Natural killer cell treated with Interleukin-12 subunit alpha and Interleukin-12 subunit beta and Interleukin-15 and Interleukin-18, amount 100 ng/mL, for 72 hours (primary cell): ENCODE measurements around the gene ENAH. TPM values are rescaled to one million over a fixed set of nuclear protein-coding genes. Genes with fewer than 3 reads are reported as not detected.

ENCODE experiments used
- ATAC-seq, 2 donors: fragments of 150-1000 bp; cut with Tn5 transposase in 1 of 2; sonication (Bioruptor Pico), chemical (Tn5 transposase) in 1 of 2; 2 replicates each; pipeline ENCODE4 v1.10.0; 2021
- DNase-seq: peaks from one replicate; pipeline ENCODE4 v3.0.0; 2022; ENCODE audit warnings: low spot score
- H3K27ac Mint-ChIP-seq, 2 donors: 1 replicate in 1 of 2; 2 replicates in 1 of 2; pipeline ENCODE4 v1.8.0; 2022; ENCODE audit warnings: mixed read lengths in 2 of 2, mild to moderate bottlenecking in 1 of 2, moderate library complexity in 1 of 2
- H3K27me3 Mint-ChIP-seq, 2 donors: 1 replicate in 1 of 2; 2 replicates in 1 of 2; pipeline ENCODE4 v1.8.0; 2022; ENCODE audit warnings: mixed read lengths in 2 of 2
- H3K36me3 Mint-ChIP-seq: one replicate; pipeline ENCODE4 v1.8.0; 2022; ENCODE audit warnings: mixed read lengths
- H3K4me1 Mint-ChIP-seq, 2 donors: 1 replicate in 1 of 2; 2 replicates in 1 of 2; pipeline ENCODE4 v1.8.0; 2022; ENCODE audit warnings: low read depth in 2 of 2, mixed read lengths in 2 of 2, mild to moderate bottlenecking in 1 of 2
- H3K4me3 Mint-ChIP-seq: one replicate; pipeline ENCODE4 v1.8.0; 2022; ENCODE audit warnings: mixed read lengths
- H3K9me3 Mint-ChIP-seq: 2 replicates; pipeline ENCODE4 v1.8.0; 2022; ENCODE audit warnings: mixed read lengths
- total RNA-seq, 2 donors: library from RNA; stranded (reverse); gene quantifications; one replicate each; pipeline ENCODE4 v1.2.3, GENCODE V29; 2022

The ENAH gene
- total RNA-seq, 2 donors from 2014 or later, result 0.52 TPM; not detected in 1

DNA sequence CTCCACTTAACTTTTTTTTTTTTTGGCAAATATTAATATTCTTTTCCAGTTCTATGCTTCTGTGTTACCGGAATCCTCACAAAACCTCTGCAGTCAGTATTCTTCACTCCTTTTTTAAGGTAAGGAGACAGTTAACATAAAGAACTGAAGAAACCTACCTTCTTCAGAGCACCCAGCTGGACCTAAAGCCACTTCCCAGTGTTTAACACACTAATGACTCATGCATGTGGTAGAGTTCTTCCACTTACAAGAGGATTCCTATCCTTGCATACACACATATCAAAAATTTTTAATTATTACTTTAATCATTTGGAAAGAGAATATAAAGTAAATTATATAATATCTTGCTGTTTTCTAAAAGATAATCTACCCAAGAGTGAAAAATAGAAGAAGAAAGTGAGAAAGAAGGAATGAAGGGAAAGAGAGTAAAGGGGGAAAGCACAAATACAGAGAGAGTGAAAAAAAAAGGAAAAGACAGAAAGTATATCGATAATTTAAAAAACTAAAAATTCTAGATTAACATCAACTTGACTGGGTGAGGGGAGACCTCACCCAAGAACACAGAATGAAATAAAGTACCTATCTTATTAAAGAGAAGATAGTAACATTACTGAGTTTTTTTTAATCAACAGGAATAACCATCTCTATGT, 54.9 kb downstream of the ENAH start:
- ATAC-seq (no peak), DNase-seq (no peak)
- Mint-ChIP-seq H3K36me3 (no peaks in the 10 kb centered on the region), H3K27ac (no peak overlapping the region), H3K9me3 (no peaks in the 10 kb centered on the region), H3K4me3 (no peak overlapping the region), H3K4me1 (no peaks in the 10 kb centered on the region), H3K27me3 (peaks cover 13 to 23% of the 10 kb centered on the region in 2 donors)

DNA sequence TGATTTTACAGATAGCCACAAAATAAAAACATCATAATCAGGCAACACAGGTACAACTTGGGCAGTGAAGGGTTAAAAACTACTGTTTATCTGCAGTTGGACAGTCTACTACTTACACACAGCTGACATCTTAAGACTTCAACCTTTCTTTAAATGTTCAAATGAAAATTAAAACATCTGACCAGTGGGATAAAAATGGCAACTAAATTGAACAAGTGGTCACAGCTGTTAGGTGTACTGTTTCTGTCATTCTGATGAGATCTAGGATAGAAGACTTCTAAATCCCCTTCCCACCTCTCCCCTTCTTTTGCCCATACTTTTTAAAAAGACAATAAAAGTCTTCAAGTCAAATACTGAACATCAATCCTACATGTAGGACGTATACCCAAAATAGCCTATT, 56.2 kb downstream of the ENAH start:
- no peaks in the 10 kb centered on the region for H3K9me3 Mint-ChIP-seq
- H3K27ac Mint-ChIP-seq, result no peak overlapping the region

DNA sequence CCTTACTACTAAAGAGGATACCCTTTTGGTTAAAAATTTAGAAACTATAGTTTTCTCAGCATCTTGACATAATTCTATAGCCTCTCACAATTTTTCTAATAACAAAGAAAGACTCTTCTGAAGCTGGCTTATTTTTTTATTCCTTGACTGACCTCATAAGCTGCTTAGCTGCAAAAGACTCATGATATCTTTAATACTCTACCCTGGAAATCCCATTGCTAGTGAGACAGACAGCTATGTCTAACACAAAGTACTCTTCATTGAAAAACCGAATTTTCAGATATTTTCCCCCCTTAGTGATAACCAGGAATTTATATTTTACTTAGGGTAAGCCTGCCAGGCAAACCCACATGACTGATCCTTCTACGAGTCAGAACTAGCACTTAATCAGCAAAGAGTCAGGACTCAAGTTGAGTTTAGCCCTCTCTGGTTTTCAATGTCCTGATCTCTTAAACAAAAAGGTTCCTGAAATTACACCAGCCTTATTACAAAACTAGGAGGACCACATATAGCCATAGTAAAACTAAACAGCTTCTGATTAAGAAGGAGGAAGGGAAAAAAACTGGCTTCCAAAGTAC, 56.9 kb downstream of the ENAH start:
- H3K27ac Mint-ChIP-seq, result no peak overlapping the region
- no peaks in the 10 kb centered on the region for H3K9me3 Mint-ChIP-seq
- no peaks in the 10 kb centered on the region for H3K36me3 Mint-ChIP-seq
- ATAC-seq (no peak), DNase-seq (no peak)
- H3K4me3 Mint-ChIP-seq, result no peak overlapping the region
- H3K27me3 Mint-ChIP-seq, result peaks cover 17 to 30% of the 10 kb centered on the region in 2 donors
- no peaks in the 10 kb centered on the region for H3K4me1 Mint-ChIP-seq

More for the DNA sequence above, 56.2 kb downstream of the ENAH start:
- Mint-ChIP-seq H3K4me3 (no peak overlapping the region), H3K4me1 (no peaks in the 10 kb centered on the region), H3K27me3 (peaks cover 17 to 30% of the 10 kb centered on the region in 2 donors), H3K36me3 (no peaks in the 10 kb centered on the region)
- no peak for ATAC-seq
- no peak for DNase-seq

DNA sequence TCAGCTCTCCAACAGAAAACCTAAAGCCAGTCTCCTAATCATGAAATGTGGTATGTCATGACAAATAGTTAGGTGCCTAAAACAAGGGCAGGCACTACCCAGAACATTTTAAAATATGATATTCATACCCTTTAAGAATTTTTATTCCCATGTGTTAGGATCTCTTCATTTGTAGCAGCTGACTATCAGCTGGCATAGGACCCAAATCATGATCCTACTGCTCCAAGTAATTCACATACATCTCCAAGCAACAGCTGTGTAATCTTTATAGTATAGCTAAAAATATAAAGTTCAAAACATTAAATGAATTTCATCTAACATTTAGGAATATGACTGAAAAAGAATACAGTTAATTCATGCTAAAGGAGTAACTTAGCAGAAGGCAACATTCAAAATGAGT, 57.5 kb downstream of the ENAH start:
- Mint-ChIP-seq H3K27me3 (peaks cover 19 to 35% of the 10 kb centered on the region in 2 donors), H3K27ac (no peak overlapping the region), H3K36me3 (no peaks in the 10 kb centered on the region), H3K4me3 (no peak overlapping the region), H3K9me3 (no peaks in the 10 kb centered on the region), H3K4me1 (no peaks in the 10 kb centered on the region)
- no peak for ATAC-seq
- no peak for DNase-seq

DNA sequence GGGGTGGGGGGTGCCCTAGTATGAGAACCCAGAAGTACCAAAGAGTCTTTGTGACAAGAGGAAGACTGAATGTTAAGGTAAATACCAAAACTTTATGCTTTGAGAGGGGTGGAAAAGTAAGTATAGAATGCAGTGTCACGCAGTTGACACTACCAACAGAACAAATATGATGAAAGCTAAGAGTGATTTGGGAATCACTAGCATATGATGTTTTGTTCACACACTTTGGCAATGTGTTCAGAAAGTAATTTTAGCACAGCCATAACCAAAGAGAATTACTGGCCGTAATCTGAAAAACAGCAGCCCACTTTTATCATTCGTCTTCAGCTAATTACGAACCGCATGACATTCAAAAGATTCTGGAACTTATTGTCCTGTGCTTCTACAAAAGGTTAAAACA, 59.5 kb downstream of the ENAH start:
- Mint-ChIP-seq H3K27ac (no peak overlapping the region), H3K36me3 (no peaks in the 10 kb centered on the region), H3K27me3 (peaks cover 13 to 30% of the 10 kb centered on the region in 2 donors), H3K9me3 (no peaks in the 10 kb centered on the region), H3K4me3 (no peak overlapping the region), H3K4me1 (no peaks in the 10 kb centered on the region)
- DNase-seq, result no peak
- no peak for ATAC-seq

DNA sequence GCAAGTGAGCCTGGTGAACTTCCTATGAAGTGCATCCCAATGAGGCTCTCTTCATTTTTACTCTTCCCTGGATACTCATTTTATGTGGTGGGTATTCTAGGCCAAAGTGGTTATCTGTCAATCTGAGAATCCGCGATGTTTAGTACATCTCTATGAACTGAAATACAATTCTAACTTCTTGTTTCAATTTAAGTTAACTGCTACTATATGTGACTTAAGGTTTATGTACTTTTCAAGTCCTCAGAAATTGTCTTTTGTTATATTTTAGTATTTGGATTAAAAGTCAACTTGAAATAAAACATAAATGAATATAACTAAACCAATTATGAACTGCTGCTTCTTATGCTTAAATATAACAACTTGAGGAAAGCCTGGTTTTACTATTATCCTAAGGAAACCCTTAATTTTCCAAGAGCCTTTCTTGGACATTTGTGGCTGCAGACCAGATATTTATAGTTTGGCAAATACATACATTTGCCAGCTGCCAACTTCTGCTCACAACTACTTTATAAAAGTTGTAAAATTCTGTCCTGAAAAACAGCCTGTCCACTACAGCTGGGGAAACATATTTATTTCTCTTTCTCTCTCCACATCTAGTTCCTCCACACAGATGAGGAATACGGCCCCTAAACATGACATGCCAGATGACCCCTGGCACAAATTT, 60.4 kb downstream of the ENAH start:
- Mint-ChIP-seq H3K36me3 (no peaks in the 10 kb centered on the region), H3K4me3 (no peak overlapping the region), H3K27ac (no peak overlapping the region), H3K9me3 (no peaks in the 10 kb centered on the region), H3K4me1 (no peaks in the 10 kb centered on the region), H3K27me3 (peaks cover 19 to 38% of the 10 kb centered on the region in 2 donors)
- DNase-seq (no peak), ATAC-seq (no peak)

DNA sequence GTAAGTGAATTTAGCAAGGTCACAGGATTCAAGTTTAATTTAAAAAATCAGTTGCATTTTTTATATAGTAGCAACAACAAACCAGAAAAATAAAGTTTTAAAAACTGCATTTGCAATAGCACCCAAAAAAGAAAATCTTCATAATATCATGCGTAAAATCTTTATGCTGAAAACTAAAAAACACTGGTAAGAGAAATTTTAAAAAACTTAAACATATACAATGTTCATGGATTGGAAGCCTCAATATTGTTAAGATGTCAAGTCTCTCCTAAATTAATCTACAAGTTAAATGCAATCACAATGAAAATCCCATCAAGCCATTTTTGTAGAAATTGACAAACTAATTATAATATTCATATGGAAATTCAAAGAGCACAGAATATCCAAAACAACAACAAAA, 65.6 kb downstream of the ENAH start:
- DNase-seq (no peak), ATAC-seq (no peak)
- H3K4me1 Mint-ChIP-seq, result no peaks in the 10 kb centered on the region
- no peaks in the 10 kb centered on the region for H3K9me3 Mint-ChIP-seq
- no peaks in the 10 kb centered on the region for H3K36me3 Mint-ChIP-seq
- peaks cover 16 to 50% of the 10 kb centered on the region in 2 donors for H3K27me3 Mint-ChIP-seq
- no peak overlapping the region for H3K27ac Mint-ChIP-seq
- H3K4me3 Mint-ChIP-seq, result no peak overlapping the region

DNA sequence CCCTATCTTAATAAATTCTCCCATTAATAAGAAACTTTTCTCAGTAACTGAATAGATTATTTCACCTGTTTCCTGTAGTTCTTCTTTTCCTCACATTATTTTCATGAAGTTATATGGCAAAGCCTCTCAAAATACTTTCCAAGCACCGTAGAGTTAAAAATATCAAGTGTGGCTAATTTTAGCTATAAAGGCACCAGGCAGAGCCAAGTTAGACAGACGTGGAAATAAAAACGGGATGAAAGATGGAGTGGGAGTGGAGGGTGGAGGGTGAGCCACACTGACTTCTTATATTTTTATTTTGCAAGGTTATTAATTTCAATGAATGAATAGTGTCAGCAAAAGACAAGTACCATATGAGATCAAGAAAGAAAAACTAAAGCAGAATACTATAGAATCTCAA, 71.7 kb downstream of the ENAH start:
- H3K4me3 Mint-ChIP-seq, result no peak overlapping the region
- DNase-seq, result no peak
- H3K27ac Mint-ChIP-seq, result no peak overlapping the region
- H3K4me1 Mint-ChIP-seq, result no peaks in the 10 kb centered on the region
- no peak for ATAC-seq
- peaks cover 8 to 25% of the 10 kb centered on the region in 2 donors for H3K27me3 Mint-ChIP-seq
- no peaks in the 10 kb centered on the region for H3K36me3 Mint-ChIP-seq
- H3K9me3 Mint-ChIP-seq, result no peaks in the 10 kb centered on the region

DNA sequence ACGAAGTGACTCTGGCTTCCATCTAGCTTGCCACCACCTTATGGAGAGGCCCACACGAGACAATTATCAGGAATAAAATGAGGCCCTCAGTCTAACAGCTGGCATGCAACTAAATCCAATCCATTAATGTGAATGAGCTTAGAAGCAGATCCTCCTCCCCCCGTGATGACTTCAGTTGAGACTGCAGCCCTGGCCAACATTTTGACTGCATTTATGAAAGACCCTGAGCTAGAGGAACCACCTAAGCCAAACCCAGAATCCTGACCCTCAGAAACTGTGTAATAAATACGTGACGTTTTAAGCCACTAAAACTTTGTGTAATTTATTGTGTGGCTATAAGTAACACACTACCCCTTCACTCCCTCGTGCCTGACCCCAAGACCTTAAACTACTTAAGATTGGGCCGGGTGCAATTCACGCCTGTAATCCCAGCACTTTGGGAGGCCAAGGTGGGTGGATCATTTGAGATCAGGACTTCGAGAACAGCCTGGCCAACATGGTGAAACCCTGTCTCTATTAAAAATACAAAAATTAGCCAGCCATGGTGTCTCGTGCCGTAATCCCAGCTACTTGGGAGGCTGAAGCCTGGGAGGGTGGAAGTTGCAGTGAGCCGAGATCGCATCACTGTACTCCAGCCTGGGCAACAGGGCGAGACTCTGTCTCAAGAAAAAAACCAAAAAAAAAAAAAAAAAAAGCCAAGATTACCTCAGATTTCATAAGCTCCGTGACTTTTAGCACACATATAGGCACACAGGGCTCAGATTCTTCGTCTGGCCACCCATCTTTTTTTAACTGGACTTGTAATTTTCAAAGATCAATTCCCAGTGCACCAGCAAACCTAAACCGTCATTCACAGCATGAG, 72.5 kb downstream of the ENAH start:
- no peak overlapping the region for H3K4me3 Mint-ChIP-seq
- H3K36me3 Mint-ChIP-seq, result no peaks in the 10 kb centered on the region
- no peak for ATAC-seq

DNA sequence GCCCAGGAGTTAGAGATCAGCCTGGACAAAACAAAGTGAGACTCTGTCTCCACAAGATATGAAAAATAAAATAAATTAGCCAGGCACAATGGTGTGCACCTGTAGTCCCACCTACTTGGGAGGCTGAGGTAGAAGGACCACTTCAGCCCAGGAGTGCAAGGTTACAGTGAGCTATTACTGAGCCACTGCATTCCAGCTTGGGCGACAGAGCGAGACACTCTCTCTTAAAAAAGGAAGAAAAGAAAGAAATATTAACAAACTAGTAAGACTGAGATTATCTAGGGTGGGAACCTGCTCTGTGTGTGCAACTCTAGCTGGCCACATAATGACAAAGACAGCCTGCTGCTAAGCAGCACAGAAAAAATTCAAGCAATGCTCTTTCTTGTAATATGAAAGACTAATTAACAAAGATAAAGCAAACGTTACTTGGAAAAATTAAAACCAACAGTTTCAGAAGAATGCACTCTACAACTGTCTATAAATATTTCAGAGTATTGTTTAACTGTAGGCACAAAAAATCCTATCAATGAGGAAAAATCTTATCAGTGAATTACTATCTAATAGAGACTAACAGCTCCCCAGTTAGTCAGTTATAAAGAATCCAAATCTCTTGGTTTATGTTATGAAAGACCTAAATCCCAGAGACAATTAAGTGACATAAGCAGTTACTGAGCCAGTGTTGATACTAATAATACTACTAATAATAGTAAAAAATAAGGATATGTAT, 74.5 kb downstream of the ENAH start:
- H3K4me3 Mint-ChIP-seq, result no peak overlapping the region
- H3K36me3 Mint-ChIP-seq, result no peaks in the 10 kb centered on the region
- H3K27ac Mint-ChIP-seq, result no peak overlapping the region
- DNase-seq (no peak), ATAC-seq (no peak)
- no peaks in the 10 kb centered on the region for H3K4me1 Mint-ChIP-seq
- H3K9me3 Mint-ChIP-seq, result no peaks in the 10 kb centered on the region
- H3K27me3 Mint-ChIP-seq, result peaks cover 8 to 22% of the 10 kb centered on the region in 2 donors

More for the DNA sequence above, 72.5 kb downstream of the ENAH start:
- Mint-ChIP-seq H3K27ac (no peak overlapping the region), H3K9me3 (no peaks in the 10 kb centered on the region), H3K27me3 (peaks cover 8 to 23% of the 10 kb centered on the region in 2 donors), H3K4me1 (no peaks in the 10 kb centered on the region)
- DNase-seq, result no peak

DNA sequence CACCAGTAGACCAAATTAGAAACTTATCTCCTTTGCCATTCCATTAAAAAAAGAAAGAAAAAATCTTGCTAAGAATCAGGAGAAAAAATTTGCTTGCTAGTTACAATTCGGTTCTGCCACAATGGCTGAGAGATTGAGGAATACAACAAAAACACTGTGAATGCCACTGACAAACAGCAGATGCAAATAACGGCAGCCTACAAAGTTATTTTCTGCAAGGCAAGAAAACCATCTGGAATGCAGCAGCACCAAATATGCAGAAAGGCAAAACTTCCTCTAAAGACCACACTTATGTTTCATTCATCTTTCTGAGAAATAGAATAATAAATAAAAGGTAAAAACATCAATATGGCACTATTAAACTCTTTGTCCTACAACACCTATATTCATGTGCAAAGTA, 75.7 kb downstream of the ENAH start:
- no peaks in the 10 kb centered on the region for H3K9me3 Mint-ChIP-seq
- no peak for DNase-seq
- H3K4me3 Mint-ChIP-seq, result no peak overlapping the region
- H3K27ac Mint-ChIP-seq, result no peak overlapping the region
- peaks cover 5 to 15% of the 10 kb centered on the region in 2 donors for H3K27me3 Mint-ChIP-seq
- no peaks in the 10 kb centered on the region for H3K4me1 Mint-ChIP-seq
- no peaks in the 10 kb centered on the region for H3K36me3 Mint-ChIP-seq
- no peak for ATAC-seq

DNA sequence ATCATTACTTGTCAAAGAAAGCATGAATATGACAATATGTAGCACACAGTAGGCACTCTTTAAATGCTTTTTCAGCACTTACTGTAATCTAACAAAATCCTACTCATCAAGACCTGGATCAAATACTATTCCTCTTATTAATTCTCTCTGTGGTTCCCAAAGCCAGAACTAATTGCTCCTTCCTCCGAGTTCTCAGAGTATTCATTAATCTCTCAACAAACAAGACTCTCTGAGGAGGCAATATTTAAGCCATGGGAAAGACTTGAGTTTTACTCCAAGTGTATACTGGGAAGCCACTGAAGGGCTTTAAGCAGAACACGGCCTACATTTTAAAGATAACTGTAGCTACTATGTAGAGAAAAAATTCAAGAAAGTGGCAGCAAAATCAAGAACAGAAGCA, 79.7 kb downstream of the ENAH start:
- H3K4me1 Mint-ChIP-seq, result no peaks in the 10 kb centered on the region
- no peak overlapping the region for H3K4me3 Mint-ChIP-seq

DNA sequence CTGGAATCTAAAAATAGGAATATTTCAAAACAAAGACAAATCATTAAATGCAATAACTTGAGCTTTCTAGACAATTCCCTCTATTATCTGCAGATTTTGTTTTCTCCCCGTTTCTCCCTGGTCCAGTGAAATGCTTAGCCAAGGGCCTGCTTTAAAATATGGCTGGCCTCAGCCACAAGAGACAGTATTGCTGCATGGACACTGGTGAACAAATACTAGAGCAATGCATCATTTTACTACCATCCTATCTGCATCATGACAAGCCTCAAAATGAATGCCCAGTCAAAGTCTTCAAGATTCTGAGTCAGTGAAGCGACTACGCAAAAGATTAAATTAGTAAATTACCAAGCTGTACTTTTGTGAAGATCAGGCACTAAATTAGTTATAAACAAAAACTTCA, 80.5 kb downstream of the ENAH start:
- Mint-ChIP-seq H3K9me3 (no peaks in the 10 kb centered on the region), H3K27ac (no peak overlapping the region), H3K27me3 (peaks cover 2 to 8% of the 10 kb centered on the region in 2 donors), H3K4me1 (no peaks in the 10 kb centered on the region), H3K4me3 (no peak overlapping the region), H3K36me3 (no peaks in the 10 kb centered on the region)
- DNase-seq (no peak), ATAC-seq (no peak)

More for the DNA sequence above, 79.7 kb downstream of the ENAH start:
- no peak for DNase-seq
- Mint-ChIP-seq H3K27me3 (peaks cover 5 to 12% of the 10 kb centered on the region in 2 donors), H3K27ac (no peak overlapping the region), H3K9me3 (no peaks in the 10 kb centered on the region), H3K36me3 (no peaks in the 10 kb centered on the region)
- ATAC-seq, result no peak
